HepG2 (cell line): Measurements from ENCODE around the gene ARHGEF16. TPM values are rescaled to one million over a fixed set of nuclear protein-coding genes. Genes with fewer than 3 reads are reported as not detected.

Source experiments
- MTF1 ChIP-seq: sonication (generic); formaldehyde crosslinking; IDR thresholded peaks from 2 replicates; pipeline ENCODE4 v1.5.0; 2020; ENCODE audit warnings: missing genetic modification reagents
- MXD4 ChIP-seq: IDR thresholded peaks from 2 replicates; pipeline ENCODE4 v1.6.1; 2016; ENCODE audit warnings: mild to moderate bottlenecking, missing biosample characterization, missing genetic modification reagents
- NFE2L2 ChIP-seq: fragments of 150-350 bp; IDR thresholded peaks from 2 replicates; pipeline ENCODE4 v1.6.1; 2014; ENCODE audit warnings: low read length
- NFKB2 ChIP-seq: sonication (generic); formaldehyde crosslinking; IDR thresholded peaks from 2 replicates; pipeline ENCODE4 v1.4.0; 2020; ENCODE audit warnings: missing genetic modification reagents, borderline replicate concordance
- POGZ ChIP-seq: sonication (generic); formaldehyde crosslinking; IDR thresholded peaks from 2 replicates; pipeline ENCODE4 v1.4.0; 2020; ENCODE audit warnings: mild to moderate bottlenecking, missing genetic modification reagents
- POLR2A ChIP-seq, 2 experiments: IDR thresholded peaks; 2 replicates each; pipeline ENCODE4 v1.6.1; 2011; ENCODE audit warnings: low read depth in 2 of 2, low read length in 2 of 2, mild to moderate bottlenecking in 1 of 2, moderate library complexity in 1 of 2; ENCODE audit not compliant: insufficient read depth in 1 of 2
- ZNF30 ChIP-seq: sonication (generic); formaldehyde crosslinking; IDR thresholded peaks from 2 replicates; pipeline ENCODE4 v1.5.0; 2020; ENCODE audit warnings: mild to moderate bottlenecking, missing genetic modification reagents
- ZNF550 ChIP-seq: sonication (generic); formaldehyde crosslinking; IDR thresholded peaks from 2 replicates; pipeline ENCODE4 v1.4.0; 2020; ENCODE audit warnings: mild to moderate bottlenecking, missing genetic modification reagents, borderline replicate concordance
- ZNF605 ChIP-seq: sonication (generic); formaldehyde crosslinking; IDR thresholded peaks from 2 replicates; pipeline ENCODE4 v1.8.0; 2022; ENCODE audit warnings: mild to moderate bottlenecking, missing genetic modification reagents
- ZNF724P ChIP-seq: sonication (generic); formaldehyde crosslinking; IDR thresholded peaks from 2 replicates; pipeline ENCODE4 v1.8.0; 2022; ENCODE audit warnings: missing genetic modification reagents, borderline replicate concordance
- polyA plus RNA-seq, 8 experiments: library from polyadenylated mRNA; depleted of rRNA in 3 of 8; stranded (reverse) in 7 of 8; unstranded in 1 of 8; fragments of >200 nt; fragmentation: Illumina TruSeq in 4 of 8; extraction: Trizol in 4 of 8; gene quantifications; 2 replicates each; pipeline versions ENCODE4 v1.2.1 to v1.2.3, GENCODE V29; 2011 to 2016; ENCODE audit warnings: low read depth in 4 of 8, missing spikeins in 1 of 8, mixed read lengths in 1 of 8; ENCODE audit not compliant: insufficient read depth in 1 of 8
- total RNA-seq, 5 experiments: library from RNA; depleted of rRNA; stranded (reverse); fragments of >200 nt; fragmentation: Illumina TruSeq; extraction: Trizol; gene quantifications; 2 replicates each; pipeline ENCODE4 v1.2.3, GENCODE V29; 2016; ENCODE audit warnings: low read depth in 1 of 5
- TF ChIP-seq, protein P1 (sequence below): sonication (generic); formaldehyde crosslinking; IDR thresholded peaks from 2 replicates; pipeline ENCODE4 v1.4.0; 2020; ENCODE audit warnings: low read depth, missing genetic modification reagents
- TF ChIP-seq, protein P2 (sequence below): sonication (generic); formaldehyde crosslinking; IDR thresholded peaks from 2 replicates; pipeline ENCODE4 v1.4.0; 2020; ENCODE audit warnings: missing genetic modification reagents
- TF ChIP-seq, protein P3 (sequence below): sonication (generic); formaldehyde crosslinking; IDR thresholded peaks from 2 replicates; pipeline ENCODE4 v1.5.0; 2020; ENCODE audit warnings: missing genetic modification reagents
- TF ChIP-seq, protein P4 (sequence below): fragments of 450-650 bp; IDR thresholded peaks from 2 replicates; pipeline ENCODE4 v1.6.1; 2017
- TF ChIP-seq, protein P5 (sequence below): sonication (generic); formaldehyde crosslinking; IDR thresholded peaks from 2 replicates; pipeline ENCODE4 v1.5.1; 2020; ENCODE audit warnings: missing genetic modification reagents, mild to moderate bottlenecking, borderline replicate concordance
- TF ChIP-seq, protein P6 (sequence below): sonication (generic); formaldehyde crosslinking; IDR thresholded peaks from 2 replicates; pipeline ENCODE4 v1.8.0; 2023; ENCODE audit warnings: mild to moderate bottlenecking, missing genetic modification reagents
- TF ChIP-seq, protein P7 (sequence below): sonication (generic); formaldehyde crosslinking; IDR thresholded peaks from 2 replicates; pipeline ENCODE4 v1.5.1; 2020; ENCODE audit warnings: mild to moderate bottlenecking, moderate library complexity, missing genetic modification reagents

ARHGEF16 gene
- total and polyA plus RNA-seq, 2 of the 13 experiments (the other 11 are each of a cell fraction or from before 2014, with no cell fraction given) = 20.3 to 39.9 TPM

DNA sequence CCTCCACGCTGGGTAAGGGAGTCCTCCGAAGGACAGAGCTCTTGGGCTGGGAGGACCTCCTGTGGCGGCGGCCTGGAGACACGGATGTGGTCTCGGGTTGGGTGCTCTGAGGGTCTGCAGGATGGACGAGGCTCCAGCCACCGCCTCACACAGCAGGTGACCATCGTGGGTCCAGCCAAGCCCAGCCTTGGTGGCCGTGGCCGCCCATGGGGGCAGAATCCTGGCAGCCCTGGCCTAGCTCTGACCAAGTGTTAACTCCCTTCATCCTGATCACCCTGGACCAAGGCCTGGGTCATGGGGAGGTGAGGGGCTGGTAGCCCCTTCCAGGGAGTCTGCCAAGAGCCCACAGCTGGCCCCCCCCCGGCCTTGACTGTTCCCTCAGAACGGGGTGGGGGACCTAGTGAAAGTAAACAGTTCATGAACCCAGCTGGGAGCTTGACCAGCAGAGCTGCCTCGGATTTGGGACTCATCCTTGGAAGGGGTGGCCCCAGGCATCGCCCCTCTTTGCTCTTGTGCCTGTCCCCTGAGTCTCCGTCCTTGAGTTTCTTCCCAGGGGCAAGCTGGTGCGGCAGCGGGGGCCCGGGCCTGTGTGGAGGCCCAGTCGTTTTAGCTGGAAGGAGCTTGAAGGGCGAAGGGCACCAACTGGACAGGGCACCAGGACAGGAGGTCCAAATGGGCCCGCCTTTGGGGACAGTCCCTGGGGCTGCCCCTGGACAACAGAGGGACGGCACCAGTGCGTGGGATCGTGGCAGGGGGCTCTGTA lies 17.8 kb downstream of the ARHGEF16 start (continued):
- TF ChIP-seq, protein P1, sequence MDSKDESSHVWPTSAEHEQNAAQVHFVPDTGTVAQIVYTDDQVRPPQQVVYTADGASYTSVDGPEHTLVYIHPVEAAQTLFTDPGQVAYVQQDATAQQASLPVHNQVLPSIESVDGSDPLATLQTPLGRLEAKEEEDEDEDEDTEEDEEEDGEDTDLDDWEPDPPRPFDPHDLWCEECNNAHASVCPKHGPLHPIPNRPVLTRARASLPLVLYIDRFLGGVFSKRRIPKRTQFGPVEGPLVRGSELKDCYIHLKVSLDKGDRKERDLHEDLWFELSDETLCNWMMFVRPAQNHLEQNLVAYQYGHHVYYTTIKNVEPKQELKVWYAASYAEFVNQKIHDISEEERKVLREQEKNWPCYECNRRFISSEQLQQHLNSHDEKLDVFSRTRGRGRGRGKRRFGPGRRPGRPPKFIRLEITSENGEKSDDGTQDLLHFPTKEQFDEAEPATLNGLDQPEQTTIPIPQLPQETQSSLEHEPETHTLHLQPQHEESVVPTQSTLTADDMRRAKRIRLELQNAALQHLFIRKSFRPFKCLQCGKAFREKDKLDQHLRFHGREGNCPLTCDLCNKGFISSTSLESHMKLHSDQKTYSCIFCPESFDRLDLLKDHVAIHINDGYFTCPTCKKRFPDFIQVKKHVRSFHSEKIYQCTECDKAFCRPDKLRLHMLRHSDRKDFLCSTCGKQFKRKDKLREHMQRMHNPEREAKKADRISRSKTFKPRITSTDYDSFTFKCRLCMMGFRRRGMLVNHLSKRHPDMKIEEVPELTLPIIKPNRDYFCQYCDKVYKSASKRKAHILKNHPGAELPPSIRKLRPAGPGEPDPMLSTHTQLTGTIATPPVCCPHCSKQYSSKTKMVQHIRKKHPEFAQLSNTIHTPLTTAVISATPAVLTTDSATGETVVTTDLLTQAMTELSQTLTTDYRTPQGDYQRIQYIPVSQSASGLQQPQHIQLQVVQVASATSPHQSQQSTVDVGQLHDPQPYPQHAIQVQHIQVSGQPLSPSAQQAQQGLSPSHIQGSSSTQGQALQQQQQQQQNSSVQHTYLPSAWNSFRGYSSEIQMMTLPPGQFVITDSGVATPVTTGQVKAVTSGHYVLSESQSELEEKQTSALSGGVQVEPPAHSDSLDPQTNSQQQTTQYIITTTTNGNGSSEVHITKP (CRISPR knock-in tag) = no peak
- TF ChIP-seq, protein P2, sequence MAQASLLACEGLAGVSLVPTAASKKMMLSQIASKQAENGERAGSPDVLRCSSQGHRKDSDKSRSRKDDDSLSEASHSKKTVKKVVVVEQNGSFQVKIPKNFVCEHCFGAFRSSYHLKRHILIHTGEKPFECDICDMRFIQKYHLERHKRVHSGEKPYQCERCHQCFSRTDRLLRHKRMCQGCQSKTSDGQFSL (CRISPR knock-in tag) = no peak
- TF ChIP-seq, protein P3, sequence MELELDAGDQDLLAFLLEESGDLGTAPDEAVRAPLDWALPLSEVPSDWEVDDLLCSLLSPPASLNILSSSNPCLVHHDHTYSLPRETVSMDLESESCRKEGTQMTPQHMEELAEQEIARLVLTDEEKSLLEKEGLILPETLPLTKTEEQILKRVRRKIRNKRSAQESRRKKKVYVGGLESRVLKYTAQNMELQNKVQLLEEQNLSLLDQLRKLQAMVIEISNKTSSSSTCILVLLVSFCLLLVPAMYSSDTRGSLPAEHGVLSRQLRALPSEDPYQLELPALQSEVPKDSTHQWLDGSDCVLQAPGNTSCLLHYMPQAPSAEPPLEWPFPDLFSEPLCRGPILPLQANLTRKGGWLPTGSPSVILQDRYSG (CRISPR knock-in tag) = no peak
- no peak for TF ChIP-seq POLR2A (IDR thresholded peaks at IDR 0.05; ENCODE audit: insufficient read depth in 1 of 2, low read depth in 2 of 2, low read length in 2 of 2)
- TF ChIP-seq, protein P4, sequence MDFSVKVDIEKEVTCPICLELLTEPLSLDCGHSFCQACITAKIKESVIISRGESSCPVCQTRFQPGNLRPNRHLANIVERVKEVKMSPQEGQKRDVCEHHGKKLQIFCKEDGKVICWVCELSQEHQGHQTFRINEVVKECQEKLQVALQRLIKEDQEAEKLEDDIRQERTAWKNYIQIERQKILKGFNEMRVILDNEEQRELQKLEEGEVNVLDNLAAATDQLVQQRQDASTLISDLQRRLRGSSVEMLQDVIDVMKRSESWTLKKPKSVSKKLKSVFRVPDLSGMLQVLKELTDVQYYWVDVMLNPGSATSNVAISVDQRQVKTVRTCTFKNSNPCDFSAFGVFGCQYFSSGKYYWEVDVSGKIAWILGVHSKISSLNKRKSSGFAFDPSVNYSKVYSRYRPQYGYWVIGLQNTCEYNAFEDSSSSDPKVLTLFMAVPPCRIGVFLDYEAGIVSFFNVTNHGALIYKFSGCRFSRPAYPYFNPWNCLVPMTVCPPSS = no peak
- TF ChIP-seq POGZ = no peak
- TF ChIP-seq, protein P5, sequence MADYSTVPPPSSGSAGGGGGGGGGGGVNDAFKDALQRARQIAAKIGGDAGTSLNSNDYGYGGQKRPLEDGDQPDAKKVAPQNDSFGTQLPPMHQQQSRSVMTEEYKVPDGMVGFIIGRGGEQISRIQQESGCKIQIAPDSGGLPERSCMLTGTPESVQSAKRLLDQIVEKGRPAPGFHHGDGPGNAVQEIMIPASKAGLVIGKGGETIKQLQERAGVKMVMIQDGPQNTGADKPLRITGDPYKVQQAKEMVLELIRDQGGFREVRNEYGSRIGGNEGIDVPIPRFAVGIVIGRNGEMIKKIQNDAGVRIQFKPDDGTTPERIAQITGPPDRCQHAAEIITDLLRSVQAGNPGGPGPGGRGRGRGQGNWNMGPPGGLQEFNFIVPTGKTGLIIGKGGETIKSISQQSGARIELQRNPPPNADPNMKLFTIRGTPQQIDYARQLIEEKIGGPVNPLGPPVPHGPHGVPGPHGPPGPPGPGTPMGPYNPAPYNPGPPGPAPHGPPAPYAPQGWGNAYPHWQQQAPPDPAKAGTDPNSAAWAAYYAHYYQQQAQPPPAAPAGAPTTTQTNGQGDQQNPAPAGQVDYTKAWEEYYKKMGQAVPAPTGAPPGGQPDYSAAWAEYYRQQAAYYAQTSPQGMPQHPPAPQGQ (CRISPR knock-in tag) = peak; percentile 20; the same call in 1 of the 2 replicates
- no peak for TF ChIP-seq ZNF30 (CRISPR knock-in tag)
- TF ChIP-seq ZNF605 (CRISPR knock-in tag) = no peak
- TF ChIP-seq MTF1 (CRISPR knock-in tag) = no peak
- TF ChIP-seq NFKB2 (CRISPR knock-in tag) = no peak
- TF ChIP-seq, protein P6, sequence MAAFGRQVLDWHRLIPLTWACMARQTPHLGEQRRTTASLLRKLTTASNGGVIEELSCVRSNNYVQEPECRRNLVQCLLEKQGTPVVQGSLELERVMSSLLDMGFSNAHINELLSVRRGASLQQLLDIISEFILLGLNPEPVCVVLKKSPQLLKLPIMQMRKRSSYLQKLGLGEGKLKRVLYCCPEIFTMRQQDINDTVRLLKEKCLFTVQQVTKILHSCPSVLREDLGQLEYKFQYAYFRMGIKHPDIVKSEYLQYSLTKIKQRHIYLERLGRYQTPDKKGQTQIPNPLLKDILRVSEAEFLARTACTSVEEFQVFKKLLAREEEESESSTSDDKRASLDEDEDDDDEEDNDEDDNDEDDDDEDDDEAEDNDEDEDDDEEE = 0 out of 2 replicates have a peak, but pooled peaks have one; percentile 5
- TF ChIP-seq ZNF550 (CRISPR knock-in tag) = no peak
- no peak for TF ChIP-seq MXD4 (CRISPR knock-in tag)
- 0 out of 2 replicates have a peak, but pooled peaks have one; percentile 25 for TF ChIP-seq ZNF724P (CRISPR knock-in tag)
- TF ChIP-seq, protein P7, sequence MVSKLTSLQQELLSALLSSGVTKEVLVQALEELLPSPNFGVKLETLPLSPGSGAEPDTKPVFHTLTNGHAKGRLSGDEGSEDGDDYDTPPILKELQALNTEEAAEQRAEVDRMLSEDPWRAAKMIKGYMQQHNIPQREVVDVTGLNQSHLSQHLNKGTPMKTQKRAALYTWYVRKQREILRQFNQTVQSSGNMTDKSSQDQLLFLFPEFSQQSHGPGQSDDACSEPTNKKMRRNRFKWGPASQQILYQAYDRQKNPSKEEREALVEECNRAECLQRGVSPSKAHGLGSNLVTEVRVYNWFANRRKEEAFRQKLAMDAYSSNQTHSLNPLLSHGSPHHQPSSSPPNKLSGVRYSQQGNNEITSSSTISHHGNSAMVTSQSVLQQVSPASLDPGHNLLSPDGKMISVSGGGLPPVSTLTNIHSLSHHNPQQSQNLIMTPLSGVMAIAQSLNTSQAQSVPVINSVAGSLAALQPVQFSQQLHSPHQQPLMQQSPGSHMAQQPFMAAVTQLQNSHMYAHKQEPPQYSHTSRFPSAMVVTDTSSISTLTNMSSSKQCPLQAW (CRISPR knock-in tag) = no peak
- TF ChIP-seq NFE2L2 = no peak
